GM12878 (cell line): ENCODE data around the gene LEKR1. TPM values are rescaled to one million over a fixed set of nuclear protein-coding genes. Genes with fewer than 3 reads are reported as not detected.

ENCODE experiments used
- ATAC-seq: fragments of 200-7000 bp; cut with Tn5 transposase; 3 replicates; pipeline ENCODE4 v1.9.1; 2020; ENCODE audit warnings: mild to moderate bottlenecking, moderate library complexity
- BruUV-seq: library from RNA; stranded (reverse); fragments of 400-500 nt; replicated peaks from 2 replicates; lab custom pipeline; 2021; lab: Mats Ljungman, UMichigan
- CTCF ChIA-PET: fragments of 300-600 bp; sonication (Branson Sonifier 250); formaldehyde crosslinking; extraction: SDS; loops from one replicate; lab custom pipeline; 2021; ENCODE audit warnings: inconsistent platforms; lab: Yijun Ruan, JAX
- POLR2A ChIA-PET: fragments of 350-600 bp; formaldehyde crosslinking; extraction: SDS; loops from one replicate; lab custom pipeline; 2021; ENCODE audit warnings: inconsistent platforms; lab: Charles Lee
- RAD21 ChIA-PET: fragments of 300-600 bp; sonication (Branson Sonifier 250); formaldehyde crosslinking; loops from one replicate; lab custom pipeline; 2023; ENCODE audit warnings: antibody characterized with exemption; ENCODE audit not compliant: unreplicated experiment; lab: Charles Lee
- SMC1A ChIA-PET: fragments of 300-600 bp; sonication (Branson Sonifier 250); formaldehyde crosslinking; loops from one replicate; lab custom pipeline; 2023; ENCODE audit not compliant: unreplicated experiment, uncharacterized antibody; lab: Charles Lee
- DNase-seq: peaks from one replicate; pipeline ENCODE4 v3.0.0-alpha.2; 2011; ENCODE audit warnings: low read depth, low spot score
- FAIRE-seq: peaks from 3 replicates; lab custom pipeline; 2011; peaks lifted over from hg19 to GRCh38; lab: Jason Lieb, UNC
- H2AFZ ChIP-seq: 2 replicates; pipeline ENCODE4 v1.6.0; 2011; ENCODE audit warnings: low read depth, low read length, control low read depth; ENCODE audit not compliant: control insufficient read depth
- H3K27ac ChIP-seq: 2 replicates; pipeline ENCODE4 v1.5.1; 2011; ENCODE audit warnings: control low read depth; ENCODE audit not compliant: control insufficient read depth, insufficient read depth
- H3K27me3 ChIP-seq, 2 experiments: replicated peaks in 1 of 2; 2 replicates each; pipeline versions ENCODE4 v1.6.0 to v1.6.1; 2011; ENCODE audit warnings: low read length in 1 of 2; ENCODE audit not compliant: control insufficient read depth in 2 of 2, insufficient read depth in 2 of 2
- H3K36me3 ChIP-seq, 2 experiments: 2 replicates each; pipeline ENCODE4 v1.5.1; 2011; ENCODE audit warnings: low read length in 1 of 2; ENCODE audit not compliant: control insufficient read depth in 2 of 2, insufficient read depth in 2 of 2
- H3K4me1 ChIP-seq: 2 replicates; pipeline ENCODE4 v1.6.1; 2011; ENCODE audit warnings: mild to moderate bottlenecking, low read length, moderate library complexity, mixed read lengths; ENCODE audit not compliant: control insufficient read depth, insufficient read depth
- H3K4me2 ChIP-seq: 2 replicates; pipeline ENCODE4 v1.6.0; 2011; ENCODE audit warnings: control low read depth; ENCODE audit not compliant: control insufficient read depth, insufficient read depth
- H3K4me3 ChIP-seq: fragments of 200-600 bp; sonication (generic); 2 replicates; pipeline ENCODE4 v1.5.1; 2016
- H3K79me2 ChIP-seq: 2 replicates; pipeline ENCODE4 v1.6.0; 2011; ENCODE audit warnings: low read length; ENCODE audit not compliant: control insufficient read depth, insufficient read depth
- H3K9ac ChIP-seq: 2 replicates; pipeline ENCODE4 v1.8.0; 2011; ENCODE audit warnings: low read length, control low read depth, mixed read lengths; ENCODE audit not compliant: control insufficient read depth, insufficient read depth
- H3K9me3 ChIP-seq: replicated peaks from 3 replicates; pipeline ENCODE4 v1.5.1; 2011; ENCODE audit warnings: mild to moderate bottlenecking, low read length; ENCODE audit not compliant: control insufficient read depth, insufficient read depth
- H4K20me1 ChIP-seq: 2 replicates; pipeline ENCODE4 v1.6.0; 2011; ENCODE audit not compliant: control insufficient read depth, insufficient read depth
- CBX3 ChIP-seq: fragments of 200-600 bp; sonication (generic); IDR thresholded peaks from 2 replicates; pipeline ENCODE4 v1.6.1; 2016; ENCODE audit warnings: low read depth, borderline replicate concordance
- FOS ChIP-seq: IDR thresholded peaks from 3 replicates; pipeline ENCODE4 v1.6.1; 2011; ENCODE audit warnings: borderline replicate concordance; ENCODE audit not compliant: insufficient read length; ENCODE audit errors: extremely low read depth
- HDGF ChIP-seq: fragments of 450-650 bp; IDR thresholded peaks from 2 replicates; pipeline ENCODE4 v1.6.1; 2016; ENCODE audit warnings: antibody characterized with exemption
- KLF5 ChIP-seq: fragments of 450-650 bp; IDR thresholded peaks from 2 replicates; pipeline ENCODE4 v1.6.1; 2014; ENCODE audit warnings: mild to moderate bottlenecking; ENCODE audit not compliant: partially characterized antibody
- NBN ChIP-seq: fragments of 450-650 bp; IDR thresholded peaks from 2 replicates; pipeline ENCODE4 v1.6.1; 2016
- NR2C2 ChIP-seq: IDR thresholded peaks from 2 replicates; pipeline ENCODE4 v1.6.1; 2011; ENCODE audit warnings: borderline replicate concordance, low read depth; ENCODE audit not compliant: control insufficient read depth, insufficient read length
- NR2F1 ChIP-seq: fragments of 450-650 bp; conservative IDR thresholded peaks from 2 replicates; pipeline ENCODE4 v1.6.1; 2017; ENCODE audit warnings: mild to moderate bottlenecking
- POLR2A ChIP-seq: IDR thresholded peaks from 2 replicates; pipeline ENCODE4 v1.6.1; 2011; ENCODE audit warnings: low read depth, mild to moderate bottlenecking, low read length
- SREBF1 ChIP-seq: IDR thresholded peaks from 2 replicates; pipeline ENCODE4 v1.6.1; 2012; ENCODE audit warnings: mild to moderate bottlenecking, low read length
- TCF3 ChIP-seq: IDR thresholded peaks from 2 replicates; pipeline ENCODE4 v1.6.1; 2012; ENCODE audit warnings: low read depth, mild to moderate bottlenecking, low read length, borderline replicate concordance; ENCODE audit not compliant: insufficient read depth
- ZZZ3 ChIP-seq: IDR thresholded peaks from 2 replicates; pipeline ENCODE4 v1.6.1; 2011; ENCODE audit warnings: low read depth; ENCODE audit not compliant: control insufficient read depth, insufficient read length
- WGBS: methylation state at CpG from one replicate; pipeline ENCODE4 v1.1.6; 2016; ENCODE audit warnings: low lambda C conversion rate; ENCODE audit not compliant: insufficient replicate concordance, insufficient coverage; ENCODE audit errors: missing lambda C conversion rate; 5-methylcytosine and 5-hydroxymethylcytosine counted together
- in situ Hi-C: fragments of 300-500 bp; cut with MboI; formaldehyde crosslinking; loops from 9 replicates; pipeline ENCODE4 v1.14.3; 2018; ENCODE audit warnings: mixed read lengths
- intact Hi-C: fragments of 100-400 bp; cut with micrococcal nuclease; formaldehyde crosslinking; loops from one replicate; pipeline ENCODE4 v1.14.2; 2022; ENCODE audit not compliant: unreplicated experiment
- polyA plus RNA-seq, 11 experiments: library from polyadenylated mRNA; depleted of rRNA in 4 of 11; unstranded in 6 of 11; stranded (reverse) in 5 of 11; fragments of >200 nt; fragmentation: Nextera tagmentation in 4 of 11; fragmentation: Illumina TruSeq in 1 of 11; extraction: Ambion mirVana in 4 of 11; extraction: Trizol in 1 of 11; gene quantifications; 1 replicate in 1 of 11; 2 replicates in 10 of 11; pipeline versions ENCODE4 v1.2.1 to v1.2.3, GENCODE V29; 2011 to 2016; ENCODE audit warnings: inconsistent platforms in 2 of 11, missing spikeins in 2 of 11, low read depth in 1 of 11
- total RNA-seq, 4 experiments: library from RNA; depleted of rRNA in 3 of 4; stranded (reverse); fragments of >200 nt in 3 of 4; fragmentation: Illumina TruSeq in 1 of 4; extraction: Trizol in 1 of 4; gene quantifications; 2 replicates each; pipeline versions ENCODE4 v1.2.1 to v1.2.3, GENCODE V29; 2013 to 2021
- TF ChIP-seq, protein P1 (sequence below): IDR thresholded peaks from 2 replicates; pipeline ENCODE4 v1.6.1; 2012; ENCODE audit warnings: improper control_type of control experiment, low read depth, low read length; ENCODE audit not compliant: insufficient replicate concordance
- TF ChIP-seq, protein P2 (sequence below): IDR thresholded peaks from 2 replicates; pipeline ENCODE4 v1.6.1; 2012; ENCODE audit warnings: mild to moderate bottlenecking, low read depth, low read length
- TF ChIP-seq, protein P3 (sequence below): IDR thresholded peaks from 2 replicates; pipeline ENCODE4 v1.6.1; 2012; ENCODE audit warnings: low read depth, low read length, improper control_type of control experiment
- TF ChIP-seq, protein P4 (sequence below): fragments of 450-650 bp; IDR thresholded peaks from 2 replicates; pipeline ENCODE4 v1.6.1; 2016; ENCODE audit warnings: mild to moderate bottlenecking

LEKR1 gene
- total and polyA plus RNA-seq, 10 of the 15 experiments (the other 5 are each of a cell fraction or from before 2014, with no cell fraction given), result 0.48 to 3.2 (median 1.3) TPM

DNA sequence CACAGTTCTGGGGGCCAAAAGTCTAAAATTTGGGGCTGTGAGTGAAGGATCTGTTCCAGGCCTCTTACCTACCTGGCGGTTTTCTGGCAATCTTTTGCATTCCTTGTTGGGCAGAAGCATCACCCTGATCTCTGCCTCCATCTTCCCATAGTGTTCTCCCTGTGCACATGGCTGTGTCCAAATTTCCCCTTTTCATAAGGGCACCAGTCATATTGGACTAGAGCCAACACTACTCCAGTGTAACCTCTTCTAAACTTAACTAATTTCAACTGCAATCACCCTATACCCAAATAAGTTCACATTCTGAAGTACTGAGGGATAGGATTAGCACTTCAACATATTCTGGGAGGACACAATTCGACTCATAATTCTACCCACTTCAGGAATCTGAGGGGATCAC is 248.8 kb downstream of the LEKR1 start:
- no peaks in the 10 kb centered on the region for H3K27me3 ChIP-seq
- in situ Hi-C loops (no loop called here), intact Hi-C loops (no loop called here)
- DNase-seq (no peak), ATAC-seq (no peak), FAIRE-seq (no peak)
- H3K9me3 ChIP-seq, result no peaks in the 10 kb centered on the region
- RAD21 ChIA-PET, result no interaction called here
- H3K36me3 ChIP-seq, result no peaks in the 10 kb centered on the region
- SMC1A ChIA-PET, result interaction anchor here (1.0 kb wide), 1 partner anchor 274 kb away, joined by 3 read pairs; no protein-coding TSS in a partner anchor
- H2AFZ ChIP-seq, result no peak overlapping the region
- H3K27ac ChIP-seq, result no peak overlapping the region
- WGBS, result 83% methylated on average over 2 of the region's 2 CpGs
- H3K79me2 ChIP-seq, result no peaks in the 10 kb centered on the region
- POLR2A ChIA-PET, result interaction anchor here (1.0 kb wide), 1 partner anchor 10 kb away, joined by 3 read pairs; no protein-coding TSS in a partner anchor
- BruUV-seq, result no TSS peak
- H3K9ac ChIP-seq, result no peak overlapping the region
- CTCF ChIA-PET, result interaction anchor here (0.9 to 50.9 kb wide), 3 partner anchors 9 to 398 kb away, joined by 3 to 939 read pairs (median 3); no protein-coding TSS in a partner anchor
- H3K4me1 ChIP-seq, result peaks cover 9% of the 10 kb centered on the region; the same call in 1 of the 2 replicates
- H3K4me2 ChIP-seq, result no peak overlapping the region
- H3K4me3 ChIP-seq, result no peak overlapping the region
- no peaks in the 10 kb centered on the region for H4K20me1 ChIP-seq
- TF ChIP-seq CBX3, result no peak
- TF ChIP-seq NBN, result no peak
- TF ChIP-seq, protein P1, sequence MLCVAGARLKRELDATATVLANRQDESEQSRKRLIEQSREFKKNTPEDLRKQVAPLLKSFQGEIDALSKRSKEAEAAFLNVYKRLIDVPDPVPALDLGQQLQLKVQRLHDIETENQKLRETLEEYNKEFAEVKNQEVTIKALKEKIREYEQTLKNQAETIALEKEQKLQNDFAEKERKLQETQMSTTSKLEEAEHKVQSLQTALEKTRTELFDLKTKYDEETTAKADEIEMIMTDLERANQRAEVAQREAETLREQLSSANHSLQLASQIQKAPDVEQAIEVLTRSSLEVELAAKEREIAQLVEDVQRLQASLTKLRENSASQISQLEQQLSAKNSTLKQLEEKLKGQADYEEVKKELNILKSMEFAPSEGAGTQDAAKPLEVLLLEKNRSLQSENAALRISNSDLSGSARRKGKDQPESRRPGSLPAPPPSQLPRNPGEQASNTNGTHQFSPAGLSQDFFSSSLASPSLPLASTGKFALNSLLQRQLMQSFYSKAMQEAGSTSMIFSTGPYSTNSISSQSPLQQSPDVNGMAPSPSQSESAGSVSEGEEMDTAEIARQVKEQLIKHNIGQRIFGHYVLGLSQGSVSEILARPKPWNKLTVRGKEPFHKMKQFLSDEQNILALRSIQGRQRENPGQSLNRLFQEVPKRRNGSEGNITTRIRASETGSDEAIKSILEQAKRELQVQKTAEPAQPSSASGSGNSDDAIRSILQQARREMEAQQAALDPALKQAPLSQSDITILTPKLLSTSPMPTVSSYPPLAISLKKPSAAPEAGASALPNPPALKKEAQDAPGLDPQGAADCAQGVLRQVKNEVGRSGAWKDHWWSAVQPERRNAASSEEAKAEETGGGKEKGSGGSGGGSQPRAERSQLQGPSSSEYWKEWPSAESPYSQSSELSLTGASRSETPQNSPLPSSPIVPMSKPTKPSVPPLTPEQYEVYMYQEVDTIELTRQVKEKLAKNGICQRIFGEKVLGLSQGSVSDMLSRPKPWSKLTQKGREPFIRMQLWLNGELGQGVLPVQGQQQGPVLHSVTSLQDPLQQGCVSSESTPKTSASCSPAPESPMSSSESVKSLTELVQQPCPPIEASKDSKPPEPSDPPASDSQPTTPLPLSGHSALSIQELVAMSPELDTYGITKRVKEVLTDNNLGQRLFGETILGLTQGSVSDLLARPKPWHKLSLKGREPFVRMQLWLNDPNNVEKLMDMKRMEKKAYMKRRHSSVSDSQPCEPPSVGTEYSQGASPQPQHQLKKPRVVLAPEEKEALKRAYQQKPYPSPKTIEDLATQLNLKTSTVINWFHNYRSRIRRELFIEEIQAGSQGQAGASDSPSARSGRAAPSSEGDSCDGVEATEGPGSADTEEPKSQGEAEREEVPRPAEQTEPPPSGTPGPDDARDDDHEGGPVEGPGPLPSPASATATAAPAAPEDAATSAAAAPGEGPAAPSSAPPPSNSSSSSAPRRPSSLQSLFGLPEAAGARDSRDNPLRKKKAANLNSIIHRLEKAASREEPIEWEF, result no peak
- TF ChIP-seq ZZZ3, result no peak
- no peak for TF ChIP-seq NR2F1
- TF ChIP-seq, protein P2, sequence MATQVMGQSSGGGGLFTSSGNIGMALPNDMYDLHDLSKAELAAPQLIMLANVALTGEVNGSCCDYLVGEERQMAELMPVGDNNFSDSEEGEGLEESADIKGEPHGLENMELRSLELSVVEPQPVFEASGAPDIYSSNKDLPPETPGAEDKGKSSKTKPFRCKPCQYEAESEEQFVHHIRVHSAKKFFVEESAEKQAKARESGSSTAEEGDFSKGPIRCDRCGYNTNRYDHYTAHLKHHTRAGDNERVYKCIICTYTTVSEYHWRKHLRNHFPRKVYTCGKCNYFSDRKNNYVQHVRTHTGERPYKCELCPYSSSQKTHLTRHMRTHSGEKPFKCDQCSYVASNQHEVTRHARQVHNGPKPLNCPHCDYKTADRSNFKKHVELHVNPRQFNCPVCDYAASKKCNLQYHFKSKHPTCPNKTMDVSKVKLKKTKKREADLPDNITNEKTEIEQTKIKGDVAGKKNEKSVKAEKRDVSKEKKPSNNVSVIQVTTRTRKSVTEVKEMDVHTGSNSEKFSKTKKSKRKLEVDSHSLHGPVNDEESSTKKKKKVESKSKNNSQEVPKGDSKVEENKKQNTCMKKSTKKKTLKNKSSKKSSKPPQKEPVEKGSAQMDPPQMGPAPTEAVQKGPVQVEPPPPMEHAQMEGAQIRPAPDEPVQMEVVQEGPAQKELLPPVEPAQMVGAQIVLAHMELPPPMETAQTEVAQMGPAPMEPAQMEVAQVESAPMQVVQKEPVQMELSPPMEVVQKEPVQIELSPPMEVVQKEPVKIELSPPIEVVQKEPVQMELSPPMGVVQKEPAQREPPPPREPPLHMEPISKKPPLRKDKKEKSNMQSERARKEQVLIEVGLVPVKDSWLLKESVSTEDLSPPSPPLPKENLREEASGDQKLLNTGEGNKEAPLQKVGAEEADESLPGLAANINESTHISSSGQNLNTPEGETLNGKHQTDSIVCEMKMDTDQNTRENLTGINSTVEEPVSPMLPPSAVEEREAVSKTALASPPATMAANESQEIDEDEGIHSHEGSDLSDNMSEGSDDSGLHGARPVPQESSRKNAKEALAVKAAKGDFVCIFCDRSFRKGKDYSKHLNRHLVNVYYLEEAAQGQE, result no peak
- TF ChIP-seq, protein P3, sequence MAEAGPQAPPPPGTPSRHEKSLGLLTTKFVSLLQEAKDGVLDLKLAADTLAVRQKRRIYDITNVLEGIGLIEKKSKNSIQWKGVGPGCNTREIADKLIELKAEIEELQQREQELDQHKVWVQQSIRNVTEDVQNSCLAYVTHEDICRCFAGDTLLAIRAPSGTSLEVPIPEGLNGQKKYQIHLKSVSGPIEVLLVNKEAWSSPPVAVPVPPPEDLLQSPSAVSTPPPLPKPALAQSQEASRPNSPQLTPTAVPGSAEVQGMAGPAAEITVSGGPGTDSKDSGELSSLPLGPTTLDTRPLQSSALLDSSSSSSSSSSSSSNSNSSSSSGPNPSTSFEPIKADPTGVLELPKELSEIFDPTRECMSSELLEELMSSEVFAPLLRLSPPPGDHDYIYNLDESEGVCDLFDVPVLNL, result no peak
- TF ChIP-seq FOS, result no peak
- TF ChIP-seq, protein P4, sequence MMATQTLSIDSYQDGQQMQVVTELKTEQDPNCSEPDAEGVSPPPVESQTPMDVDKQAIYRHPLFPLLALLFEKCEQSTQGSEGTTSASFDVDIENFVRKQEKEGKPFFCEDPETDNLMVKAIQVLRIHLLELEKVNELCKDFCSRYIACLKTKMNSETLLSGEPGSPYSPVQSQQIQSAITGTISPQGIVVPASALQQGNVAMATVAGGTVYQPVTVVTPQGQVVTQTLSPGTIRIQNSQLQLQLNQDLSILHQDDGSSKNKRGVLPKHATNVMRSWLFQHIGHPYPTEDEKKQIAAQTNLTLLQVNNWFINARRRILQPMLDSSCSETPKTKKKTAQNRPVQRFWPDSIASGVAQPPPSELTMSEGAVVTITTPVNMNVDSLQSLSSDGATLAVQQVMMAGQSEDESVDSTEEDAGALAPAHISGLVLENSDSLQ, result no peak
- no peak for TF ChIP-seq KLF5
- TF ChIP-seq NR2C2, result no peak
- no peak for TF ChIP-seq SREBF1
- no peak for TF ChIP-seq HDGF
- TF ChIP-seq POLR2A, result no peak
- no peak for TF ChIP-seq TCF3
